Left cardiac atrium (tissue), 4 donors: ENCODE results near the gene PPP2R2B. TPM values are rescaled to one million over a fixed set of nuclear protein-coding genes. Genes with fewer than 3 reads are reported as not detected.
"Not testable (repeated sequence)": the region's sequence is repeated elsewhere in the genome, so short reads cannot be mapped to it uniquely, and the experiment has no call there.

ENCODE experiments used
- ATAC-seq, 2 donors: fragments of 200-7000 bp; cut with Tn5 transposase; one replicate each; pipeline ENCODE4 v1.9.1; 2020; ENCODE audit warnings: mild to moderate bottlenecking in 2 of 2, moderate library complexity in 2 of 2
- DNase-seq: peaks from one replicate; pipeline ENCODE4 v3.0.0-alpha.2; 2020
- intact Hi-C, 2 donors: fragments of 100-400 bp; cut with DNase I; formaldehyde crosslinking; loops; one replicate each; pipeline versions ENCODE4 v1.14.1 to v1.15.1; 2022 to 2023
- total RNA-seq, 2 donors: library from RNA; stranded (reverse); fragmentation: NEBNext Ultra II Directional; extraction: Animal tissue kit (Norgen Biotek cat#: 25700); gene quantifications; one replicate each; pipeline ENCODE4 v1.2.1, GENCODE V29; 2021
- donor health status: DM: no; HTN: yes; CAD: no.
- donor health status: DM: no; HTN: yes; CAD: no; lungs with severe emphysema.
- donor health status: DM: yes; HTN: yes; CAD: no.
- donor health status: Dilated cardiomyopathy.

PPP2R2B gene
- total RNA-seq, 2 donors from 2014 or later, result 0.74 to 1.3 TPM

- DNase-seq (no peak), ATAC-seq (no peak)
- intact Hi-C loops, result no loop called here
Observed at GRCh38 chr5:146592352-146592751, 286.2 kb downstream of the PPP2R2B start.

- ATAC-seq, result no peak
- DNase-seq, result no peak
- intact Hi-C loops, result no loop called here
Observed at GRCh38 chr5:146589028-146589345, 289.6 kb downstream of the PPP2R2B start.

DNA sequence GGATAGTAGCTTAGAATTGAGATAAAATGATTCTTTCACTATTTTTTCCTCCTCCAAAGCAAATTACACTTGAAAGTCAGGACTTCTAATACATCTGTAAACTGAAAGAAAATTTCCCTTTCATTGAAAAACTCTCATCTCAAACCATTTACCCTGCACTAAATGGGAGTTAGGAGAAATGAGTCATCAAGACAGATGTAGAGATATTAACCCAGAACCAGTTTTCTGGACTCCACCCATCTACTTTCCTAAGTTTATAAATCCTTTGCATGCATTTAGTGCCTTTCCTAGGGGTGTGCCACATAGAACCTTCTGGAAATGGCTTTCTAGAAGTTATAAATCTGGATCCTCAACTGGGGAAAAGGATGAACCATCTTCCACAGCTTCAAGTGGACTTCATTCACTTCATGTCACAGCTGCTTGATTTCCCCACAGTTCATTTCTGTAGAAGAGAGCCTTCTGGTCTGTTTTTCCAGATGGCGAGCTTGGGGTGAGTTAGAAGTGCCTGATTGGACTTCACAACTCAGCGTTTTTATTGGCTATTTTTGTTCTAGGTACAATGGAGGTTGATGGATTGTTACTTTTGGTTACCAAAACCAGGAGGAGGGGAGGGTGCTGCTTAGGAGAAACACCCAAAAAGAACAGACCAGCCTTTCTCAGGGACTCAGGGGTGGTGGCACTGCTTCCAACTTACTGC is 290.1 kb downstream of the PPP2R2B start:
- intact Hi-C loops, result no loop called here
- DNase-seq (no peak), ATAC-seq (no peak)

DNA sequence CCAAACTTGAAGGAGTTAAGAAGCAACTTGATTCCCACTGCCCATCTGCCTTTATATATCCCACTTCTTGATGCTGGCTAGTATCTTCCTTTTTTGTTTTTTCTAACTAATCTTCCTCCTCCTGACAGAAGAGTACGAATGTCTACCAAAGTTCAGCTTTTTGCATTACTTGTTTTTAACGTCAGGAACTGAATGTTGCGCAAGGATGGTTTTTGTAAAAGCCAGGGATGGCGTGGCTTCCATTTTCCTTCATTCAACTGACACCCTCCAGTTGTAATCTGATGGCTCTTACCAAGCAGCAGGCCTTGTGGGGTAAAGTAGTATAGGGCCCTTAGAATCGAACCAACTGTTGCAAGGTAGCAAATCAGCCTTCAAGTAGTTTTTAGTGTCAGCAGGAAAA is 291.8 kb downstream of the PPP2R2B start:
- ATAC-seq, result no peak
- DNase-seq, result no peak
- intact Hi-C loops, result no loop called here

- intact Hi-C loops, result no loop called here
- ATAC-seq (no peak), DNase-seq (no peak)
Observed at GRCh38 chr5:146584750-146585149, 293.8 kb downstream of the PPP2R2B start.

DNA sequence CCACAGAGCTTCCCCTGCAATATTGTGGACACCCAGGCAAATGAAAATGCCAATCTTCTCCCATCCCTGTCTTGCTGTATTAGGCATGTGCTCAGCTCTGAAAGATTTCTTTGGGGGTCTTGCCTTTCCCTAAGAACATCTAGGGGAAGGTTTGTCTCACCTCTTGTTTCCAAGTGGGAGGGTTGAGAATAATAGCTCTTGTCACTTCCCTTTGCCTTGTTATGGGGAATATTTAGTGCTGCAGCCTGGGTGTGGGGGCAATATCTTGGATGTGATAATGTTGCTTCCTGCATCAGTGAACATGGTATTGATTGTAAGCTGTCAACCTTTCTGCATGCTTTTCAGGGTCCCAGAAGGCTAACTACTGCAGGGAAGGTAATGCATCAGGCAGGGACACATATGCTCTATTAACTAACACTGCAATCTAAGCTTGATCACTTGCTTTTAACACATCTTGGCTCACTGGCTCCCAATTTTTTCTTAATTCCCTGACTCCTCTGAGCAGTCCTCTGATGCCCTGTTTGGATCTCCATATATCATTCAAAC is 296.4 kb downstream of the PPP2R2B start:
- ATAC-seq, result no peak
- no peak for DNase-seq
- intact Hi-C loops, result no loop called here

DNA sequence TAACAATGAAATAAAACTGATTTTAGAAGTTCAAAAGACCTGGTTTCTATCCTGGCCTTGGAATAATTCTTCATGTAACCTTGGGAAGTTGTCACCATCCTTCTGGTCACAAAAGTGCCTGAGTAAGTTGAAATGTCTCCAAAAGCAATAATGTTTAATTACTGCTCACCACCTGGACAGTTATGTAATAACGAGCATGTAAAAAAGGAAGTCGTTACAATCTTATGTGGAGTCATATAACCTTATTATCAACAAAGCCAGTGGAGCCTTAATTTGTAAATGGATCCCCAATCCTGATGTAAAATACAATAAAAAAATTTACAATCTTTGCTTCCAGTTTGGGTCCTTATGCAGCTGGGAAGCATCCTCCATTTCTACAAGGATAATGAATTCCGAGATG is 298.3 kb downstream of the PPP2R2B start:
- ATAC-seq, result no peak
- no peak for DNase-seq
- intact Hi-C loops, result no loop called here

DNA sequence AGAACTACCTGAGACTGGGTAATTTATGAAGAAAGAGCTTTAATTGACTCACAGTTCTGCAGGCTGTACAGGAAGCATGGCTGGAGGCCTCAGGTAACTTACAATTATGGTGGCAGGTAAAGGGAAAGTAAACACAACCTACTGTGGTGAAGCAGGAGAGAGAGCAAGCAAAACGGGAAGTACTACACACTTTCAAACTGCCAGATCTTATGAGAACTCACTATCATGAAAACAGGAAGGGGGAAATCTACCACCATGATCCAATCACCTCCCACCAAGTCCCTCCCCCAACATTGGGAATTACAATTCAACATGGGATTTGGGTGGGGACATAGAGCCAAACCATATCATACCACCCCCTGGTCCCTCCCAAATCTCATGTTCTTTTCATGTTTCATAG is 303.8 kb downstream of the PPP2R2B start:
- DNase-seq (no peak), ATAC-seq (no peak)
- intact Hi-C loops, result no loop called here

- DNase-seq (no peak), ATAC-seq (no peak)
- intact Hi-C loops, result loop anchor here in 1 of 2 donors (5.0 kb wide), 1 partner anchor 399 kb away; no protein-coding TSS in a partner anchor
Observed at GRCh38 chr5:146568161-146568560, 310.4 kb downstream of the PPP2R2B start.

GRCh38 chr5:146565764-146566367 is 312.7 kb downstream of the PPP2R2B start:
- intact Hi-C loops, result loop anchor here in 1 of 2 donors (5.0 kb wide), 1 partner anchor 401 kb away; no protein-coding TSS in a partner anchor
- ATAC-seq (peak; percentile 63 to 85), DNase-seq (peak; percentile 29)

- DNase-seq (no peak), ATAC-seq (no peak)
- intact Hi-C loops, result no loop called here
Observed at GRCh38 chr5:146564007-146564762, 314.4 kb downstream of the PPP2R2B start.

DNA sequence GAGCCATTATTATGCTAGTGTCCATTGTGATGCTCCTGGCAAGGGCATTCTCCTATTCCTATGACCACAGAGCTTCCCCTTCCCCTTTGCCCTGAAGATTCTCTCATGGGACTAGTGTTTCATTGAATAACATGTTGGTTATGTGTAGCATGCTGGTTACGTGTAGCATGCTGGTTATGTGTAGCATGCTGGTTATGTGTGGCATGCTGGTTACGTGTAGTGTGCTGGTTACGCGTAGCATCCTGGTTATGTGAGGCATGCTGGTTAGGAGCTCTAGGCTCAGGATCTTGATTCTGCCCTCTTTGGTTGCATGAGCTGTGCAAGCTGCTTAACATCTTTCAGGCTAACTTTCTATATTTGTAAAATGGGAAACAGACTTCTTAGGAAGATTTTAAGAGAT is 316.1 kb downstream of the PPP2R2B start:
- intact Hi-C loops, result no loop called here
- ATAC-seq (no peak), DNase-seq (no peak)

GRCh38 chr5:146561711-146562110 is 316.8 kb downstream of the PPP2R2B start:
- ATAC-seq (no peak), DNase-seq (no peak)
- intact Hi-C loops, result no loop called here

DNA sequence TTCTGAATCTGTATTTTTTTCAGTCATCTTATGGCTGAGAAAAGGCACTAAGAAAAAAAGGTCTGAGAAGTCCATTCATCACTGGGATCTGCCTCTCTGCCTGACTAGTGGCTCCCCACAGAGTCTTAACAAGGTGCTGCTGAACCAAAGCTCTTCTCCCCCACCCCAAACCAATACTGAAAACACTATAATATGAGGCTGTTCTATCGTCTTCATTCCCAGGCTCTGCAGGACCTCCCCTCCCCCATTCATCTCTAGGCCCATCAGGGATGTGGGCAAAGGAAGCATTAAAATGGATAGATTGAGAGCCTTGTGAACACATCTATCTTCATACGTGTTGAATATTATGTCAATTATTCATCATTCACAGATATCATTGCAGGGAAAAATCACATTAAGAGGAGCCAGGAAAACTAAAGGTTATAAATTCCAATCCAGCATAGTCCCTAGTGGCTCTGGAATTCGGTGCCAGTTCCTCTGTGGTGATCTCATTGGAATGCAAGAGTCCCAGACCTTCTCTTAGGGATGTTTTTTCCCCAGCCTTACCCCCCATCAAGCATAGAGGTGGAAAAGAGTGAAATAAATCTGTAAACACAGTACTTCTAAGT is 318.2 kb downstream of the PPP2R2B start:
- ATAC-seq (no peak), DNase-seq (no peak)
- intact Hi-C loops, result no loop called here

DNA sequence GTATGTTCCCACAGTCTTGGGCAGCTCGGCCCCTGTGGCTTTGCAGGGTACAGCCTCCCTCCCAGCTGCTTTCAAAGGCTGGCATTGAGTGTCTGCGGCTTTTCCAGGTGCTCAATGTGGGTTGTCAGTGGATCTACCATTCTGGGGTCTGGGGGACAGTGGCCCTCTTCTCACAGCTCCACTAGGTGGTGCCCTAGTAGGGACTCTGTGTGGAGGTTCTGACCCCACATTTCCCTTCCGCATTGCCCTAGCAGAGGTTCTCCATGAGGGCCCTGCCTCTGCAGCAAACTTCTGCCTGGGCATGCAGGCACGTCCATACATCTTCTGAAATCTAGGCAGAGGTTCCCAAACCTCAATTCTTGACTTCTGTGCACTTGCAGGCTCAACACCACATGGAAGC is 321.7 kb downstream of the PPP2R2B start:
- intact Hi-C loops, ATAC-seq, DNase-seq: not testable (repeated sequence)

DNA sequence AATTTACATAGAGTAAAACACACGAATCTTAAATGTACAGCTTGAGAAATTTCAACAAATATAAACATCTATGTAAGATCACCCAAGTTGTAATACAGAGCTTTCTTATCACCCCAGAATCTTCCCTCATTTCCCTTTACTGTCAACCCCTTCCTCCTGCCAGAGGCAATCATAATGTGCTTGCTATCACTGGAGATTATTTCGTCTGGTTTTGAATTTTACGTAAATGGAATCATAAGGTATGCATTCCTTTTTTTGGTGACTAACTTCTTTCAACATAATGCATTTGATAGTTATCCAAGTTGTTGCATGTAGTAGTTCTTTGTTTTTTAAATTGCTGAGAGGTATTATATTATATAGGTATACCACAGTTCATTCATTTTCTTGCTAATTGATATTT is 325.1 kb downstream of the PPP2R2B start:
- DNase-seq (no peak), ATAC-seq (no peak)
- intact Hi-C loops, result no loop called here

GRCh38 chr5:146549615-146550014 is 328.9 kb downstream of the PPP2R2B start:
- ATAC-seq (no peak), DNase-seq (no peak)
- intact Hi-C loops, result loop anchor here in 1 of 2 donors (10.0 kb wide), 1 partner anchor 645 kb away; no protein-coding TSS in a partner anchor

GRCh38 chr5:146548781-146549449 is 329.6 kb downstream of the PPP2R2B start:
- intact Hi-C loops, result loop anchor here in 1 of 2 donors (10.0 kb wide), 1 partner anchor 646 kb away; no protein-coding TSS in a partner anchor
- DNase-seq (no peak), ATAC-seq (no peak)

DNA sequence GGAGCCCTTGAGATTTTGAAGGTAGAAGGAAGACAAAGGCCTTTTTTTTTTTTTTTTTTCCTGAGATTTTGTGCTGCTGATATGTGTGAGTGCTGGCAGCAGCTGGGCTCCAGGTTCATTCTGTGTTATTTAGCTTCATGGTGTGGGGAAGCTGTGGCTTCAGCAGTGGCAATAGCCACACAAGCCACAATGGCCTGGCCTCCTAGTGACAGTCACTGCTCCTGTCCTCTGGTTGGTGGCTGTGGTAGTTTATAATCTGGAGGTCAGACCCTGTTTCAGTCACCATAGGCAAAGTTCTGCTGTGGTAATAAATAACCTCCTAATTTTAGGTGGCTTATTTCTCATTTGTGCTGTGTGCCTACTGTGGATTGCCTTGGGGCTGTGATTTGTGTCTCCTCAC is 334.3 kb downstream of the PPP2R2B start:
- no peak for DNase-seq
- no peak for ATAC-seq
- intact Hi-C loops, result loop anchor here in 1 of 2 donors (5.0 to 10.0 kb wide), 2 partner anchors 423 to 651 kb away; no protein-coding TSS in a partner anchor
